ENCODE results near the gene ALG6.

The ALG6 gene

DNA sequence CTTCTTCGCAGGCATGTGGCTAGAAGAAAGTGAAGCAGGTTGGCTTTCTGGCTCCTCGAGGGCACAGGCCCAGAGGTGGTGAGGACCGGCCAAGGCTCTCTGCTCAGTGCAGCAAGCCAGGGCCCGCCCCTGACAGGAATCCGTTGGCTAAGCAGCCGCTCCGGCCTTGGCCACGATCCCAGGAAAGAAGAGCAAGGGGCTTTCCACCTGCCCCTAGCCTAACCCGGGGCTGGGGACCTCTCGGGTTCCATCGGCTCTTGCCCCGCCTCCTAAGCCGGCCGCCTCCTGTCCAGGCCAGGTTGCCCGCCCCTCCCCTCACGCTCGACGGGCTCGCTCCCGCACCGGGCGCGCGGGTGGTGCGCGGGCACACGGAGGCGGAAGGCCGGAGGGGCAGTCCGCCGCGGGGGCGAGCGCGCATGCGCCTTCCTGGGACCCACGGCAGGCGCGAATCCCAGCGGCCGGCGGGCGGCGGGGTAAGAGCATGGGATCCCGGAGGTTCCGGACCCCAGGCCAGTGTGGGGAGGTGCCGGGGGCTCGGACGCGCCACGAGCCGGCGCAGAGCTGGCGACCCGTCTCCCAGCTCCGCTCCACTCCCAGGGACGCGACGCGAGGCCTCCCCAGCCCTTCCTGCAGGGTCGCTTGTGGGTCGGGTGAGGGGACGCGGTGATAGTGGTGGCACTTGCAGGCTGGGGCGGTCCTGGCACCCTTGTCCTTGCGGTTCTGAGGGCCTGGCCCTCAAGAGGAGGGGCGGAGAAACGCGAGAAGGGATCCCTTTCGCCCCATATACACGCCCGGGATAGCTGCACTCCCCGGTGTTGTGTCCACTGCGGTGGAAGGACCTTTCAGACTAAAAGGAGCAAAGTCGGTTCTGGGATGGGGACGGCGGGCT lies at the start of gene ALG6:
Gene ALG6, plus strand, starts transcription at position 413 of the 889 bp plus-strand sequence. CDS start 3,351 bp downstream, outside the sequence.
- peak; percentile 97 for DNase-seq

DNA sequence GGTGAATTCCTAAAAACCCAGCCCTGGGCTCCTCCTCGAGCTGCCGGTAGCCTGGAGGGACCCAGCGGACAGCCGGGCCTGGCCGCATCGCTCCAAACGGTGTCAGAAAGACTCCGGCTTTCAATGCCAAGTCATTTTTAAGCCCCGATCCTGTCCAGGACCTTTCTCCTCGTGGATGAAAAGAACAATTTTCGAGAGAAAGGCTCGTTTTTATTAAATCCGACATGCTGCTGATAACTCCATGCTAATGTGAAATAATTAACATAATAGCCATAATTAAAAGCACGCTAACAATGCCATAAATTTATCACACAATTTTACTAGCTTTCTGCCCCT lies 49.6 kb upstream of the ALG6 start:
- DNase-seq = no peak

DNA sequence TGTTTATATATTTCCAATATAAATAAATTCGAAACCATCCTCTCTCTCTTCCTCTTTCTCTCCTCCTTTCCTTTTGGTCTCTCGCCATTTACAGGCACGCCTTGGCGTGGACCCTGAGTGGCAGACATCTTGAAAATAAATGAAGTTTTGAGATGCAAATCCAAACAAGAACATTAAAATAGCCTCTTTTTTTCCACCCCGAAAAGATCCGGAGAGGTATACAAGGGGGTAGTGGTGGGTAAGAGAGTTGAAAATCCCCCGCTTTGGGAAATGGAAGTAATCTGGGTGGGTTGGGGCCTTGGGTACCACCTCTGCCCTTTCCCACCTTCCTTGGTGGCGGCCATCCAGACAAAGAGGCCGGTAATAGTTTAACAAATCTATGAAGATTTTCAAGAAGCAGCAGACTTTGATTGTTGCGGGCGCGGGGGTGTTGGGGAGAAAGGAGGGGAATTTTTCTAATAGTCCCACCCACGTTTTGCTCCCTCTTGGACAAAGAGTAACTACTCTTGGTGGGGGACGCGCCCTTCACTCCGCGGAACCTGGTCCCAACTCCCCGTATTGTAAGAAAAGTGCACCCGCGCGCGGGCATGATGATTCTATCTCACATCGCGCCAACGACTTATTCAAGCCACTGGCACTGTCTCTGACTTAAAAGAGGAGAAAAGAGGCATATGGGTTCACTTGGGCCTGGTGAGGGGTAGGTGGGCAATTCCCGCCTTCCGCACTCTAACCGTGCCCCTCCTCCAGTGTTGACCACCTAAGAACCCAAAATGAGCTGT lies 49.0 kb upstream of the ALG6 start:
- no peak for DNase-seq

- no peak for DNase-seq
Measured at GRCh38 chr1:63319046-63320021, 48.1 kb upstream of the ALG6 start.

DNA sequence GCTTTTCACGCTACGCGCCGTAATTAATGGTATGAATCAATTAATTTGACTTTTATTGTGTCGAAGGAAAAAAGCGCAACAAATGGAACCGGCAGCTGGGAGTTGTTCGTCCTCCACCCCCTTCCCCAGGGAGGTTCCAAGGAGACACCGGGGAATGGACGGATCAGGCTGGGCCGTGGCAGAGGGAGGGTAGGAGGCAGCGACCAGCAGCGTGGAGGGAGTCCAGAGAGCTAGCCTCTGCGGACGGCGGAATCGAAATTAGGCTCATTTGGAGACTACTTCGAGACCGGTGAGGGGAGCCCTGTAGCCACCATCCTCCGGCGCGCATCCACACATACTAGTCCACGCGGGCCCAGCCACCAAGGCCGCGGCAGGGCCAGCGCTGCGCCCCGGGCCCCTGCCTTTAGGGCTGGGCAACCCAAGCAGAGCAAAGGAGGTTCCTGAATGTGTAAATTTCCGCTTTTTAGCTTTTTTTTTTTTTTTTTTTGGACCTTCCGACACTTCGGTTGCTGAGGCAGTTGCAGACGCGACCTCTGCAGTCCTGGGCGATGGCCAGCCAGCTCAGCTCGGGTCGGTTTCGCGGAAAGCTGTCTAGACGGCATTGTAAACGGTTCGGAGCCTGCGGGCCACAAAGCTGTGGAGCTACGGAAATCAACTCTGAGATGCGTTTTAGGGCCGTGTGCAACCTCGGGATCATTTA lies 47.3 kb upstream of the ALG6 start:
- no peak for DNase-seq

DNA sequence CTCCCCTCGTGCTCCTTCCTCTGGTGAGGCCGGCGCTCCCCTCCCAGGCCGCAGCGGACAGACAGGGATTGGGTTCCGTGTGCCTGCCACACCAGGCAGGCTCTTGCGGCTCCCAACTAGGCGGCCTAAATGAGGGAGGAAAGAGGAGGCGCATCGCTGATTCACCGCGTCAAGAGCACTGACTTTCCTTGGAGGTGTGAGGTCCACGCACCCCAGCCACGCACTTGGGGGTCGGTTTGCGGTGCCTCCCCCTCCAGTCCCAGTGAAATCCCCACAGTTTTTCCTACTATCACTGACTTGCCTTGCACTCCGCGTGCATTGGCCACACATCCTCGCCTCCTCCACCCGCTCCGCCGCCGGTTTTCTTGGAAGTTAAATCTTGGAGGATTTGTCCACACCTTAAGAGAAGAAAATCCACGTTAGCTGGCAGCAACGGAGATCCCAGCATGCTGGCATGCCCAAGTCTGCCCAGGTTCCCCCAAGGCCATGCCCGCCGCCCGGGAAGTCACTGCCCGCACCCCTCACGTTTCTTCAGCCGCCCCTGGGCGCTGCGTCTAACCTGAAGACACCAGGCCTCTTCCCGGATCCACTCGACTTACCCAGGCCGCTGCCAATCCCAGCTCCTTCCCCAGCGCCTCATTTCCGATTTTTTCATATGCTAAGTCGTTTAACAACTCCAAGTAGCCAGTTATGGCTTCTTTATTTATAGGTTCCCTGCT lies 46.2 kb upstream of the ALG6 start:
- DNase-seq = no peak

- no peak for DNase-seq
Measured at GRCh38 chr1:63321785-63322113, 45.7 kb upstream of the ALG6 start.

- DNase-seq = peak; percentile 74
Measured at GRCh38 chr1:63322114-63322943, 45.1 kb upstream of the ALG6 start, which contains the start of gene FOXD3. Gene FOXD3, plus strand, starts transcription at chr1:63322567. Its CDS starts 492 bp downstream, at chr1:63323059.

GRCh38 chr1:63322944-63323864 lies 44.2 kb upstream of the ALG6 start:
- DNase-seq = peak; percentile 76

DNA sequence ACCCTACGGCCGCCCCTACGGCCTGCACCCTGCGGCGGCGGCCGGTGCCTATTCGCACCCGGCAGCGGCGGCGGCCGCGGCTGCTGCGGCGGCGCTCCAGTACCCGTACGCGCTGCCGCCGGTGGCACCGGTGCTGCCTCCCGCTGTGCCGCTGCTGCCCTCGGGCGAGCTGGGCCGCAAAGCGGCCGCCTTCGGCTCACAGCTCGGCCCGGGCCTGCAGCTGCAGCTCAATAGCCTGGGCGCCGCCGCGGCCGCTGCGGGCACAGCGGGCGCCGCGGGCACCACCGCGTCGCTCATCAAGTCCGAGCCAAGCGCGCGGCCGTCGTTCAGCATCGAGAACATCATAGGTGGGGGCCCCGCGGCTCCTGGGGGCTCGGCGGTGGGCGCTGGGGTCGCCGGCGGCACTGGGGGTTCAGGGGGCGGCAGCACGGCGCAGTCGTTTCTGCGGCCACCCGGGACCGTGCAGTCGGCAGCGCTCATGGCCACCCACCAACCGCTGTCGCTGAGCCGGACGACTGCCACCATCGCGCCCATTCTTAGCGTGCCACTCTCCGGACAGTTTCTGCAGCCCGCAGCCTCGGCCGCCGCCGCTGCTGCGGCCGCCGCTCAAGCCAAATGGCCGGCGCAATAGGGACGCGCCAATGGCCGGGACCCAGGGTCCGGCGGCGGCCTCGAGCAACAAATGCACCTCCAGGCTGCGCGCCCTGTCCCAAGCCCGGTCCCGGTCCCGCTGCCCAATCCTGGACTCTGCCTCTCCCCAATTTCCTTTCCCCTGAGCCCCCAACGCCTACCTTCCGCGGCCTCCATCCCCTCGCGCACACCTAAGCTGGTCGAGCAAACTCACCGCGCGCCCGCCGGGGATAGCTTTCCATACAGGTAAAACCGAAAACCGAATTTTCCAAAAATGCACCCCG lies 43.3 kb upstream of the ALG6 start:
- DNase-seq = no peak

GRCh38 chr1:63324779-63325119 lies 42.7 kb upstream of the ALG6 start:
- DNase-seq = no peak

DNA sequence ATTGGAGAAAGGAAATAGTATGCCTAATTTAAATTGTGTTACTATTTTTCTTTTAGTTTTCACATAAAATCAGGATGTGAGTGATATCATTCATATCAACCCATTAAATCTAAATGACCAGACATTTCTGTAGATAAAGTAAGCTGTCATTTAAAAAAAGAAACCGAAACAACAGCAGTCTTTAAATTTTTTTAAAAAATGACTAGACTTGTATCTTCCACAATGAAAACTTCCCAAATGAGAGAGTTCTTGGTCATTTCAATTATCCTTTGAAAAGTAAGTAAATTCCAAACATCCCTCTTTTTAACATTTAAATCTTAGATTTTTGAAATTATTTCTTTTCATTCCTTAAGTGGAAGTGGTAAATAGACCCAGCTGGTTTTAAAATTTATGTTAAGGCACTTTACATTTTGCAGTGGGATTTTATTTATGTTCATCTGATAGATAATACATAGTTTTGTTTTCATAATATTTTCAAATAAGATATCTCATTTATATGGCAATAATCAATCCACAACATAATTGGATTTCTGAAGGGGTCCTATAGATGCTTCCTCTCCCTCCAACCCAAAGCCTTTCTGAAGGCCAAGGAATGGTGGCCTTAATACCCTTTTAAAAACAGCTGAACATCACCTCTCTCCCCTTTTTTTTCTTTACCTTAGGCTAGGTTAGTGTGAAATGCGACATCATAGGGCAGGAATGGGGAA lies 42.0 kb upstream of the ALG6 start:
- no peak for DNase-seq

GRCh38 chr1:63326106-63326472 lies 41.3 kb upstream of the ALG6 start:
- DNase-seq = no peak

DNA sequence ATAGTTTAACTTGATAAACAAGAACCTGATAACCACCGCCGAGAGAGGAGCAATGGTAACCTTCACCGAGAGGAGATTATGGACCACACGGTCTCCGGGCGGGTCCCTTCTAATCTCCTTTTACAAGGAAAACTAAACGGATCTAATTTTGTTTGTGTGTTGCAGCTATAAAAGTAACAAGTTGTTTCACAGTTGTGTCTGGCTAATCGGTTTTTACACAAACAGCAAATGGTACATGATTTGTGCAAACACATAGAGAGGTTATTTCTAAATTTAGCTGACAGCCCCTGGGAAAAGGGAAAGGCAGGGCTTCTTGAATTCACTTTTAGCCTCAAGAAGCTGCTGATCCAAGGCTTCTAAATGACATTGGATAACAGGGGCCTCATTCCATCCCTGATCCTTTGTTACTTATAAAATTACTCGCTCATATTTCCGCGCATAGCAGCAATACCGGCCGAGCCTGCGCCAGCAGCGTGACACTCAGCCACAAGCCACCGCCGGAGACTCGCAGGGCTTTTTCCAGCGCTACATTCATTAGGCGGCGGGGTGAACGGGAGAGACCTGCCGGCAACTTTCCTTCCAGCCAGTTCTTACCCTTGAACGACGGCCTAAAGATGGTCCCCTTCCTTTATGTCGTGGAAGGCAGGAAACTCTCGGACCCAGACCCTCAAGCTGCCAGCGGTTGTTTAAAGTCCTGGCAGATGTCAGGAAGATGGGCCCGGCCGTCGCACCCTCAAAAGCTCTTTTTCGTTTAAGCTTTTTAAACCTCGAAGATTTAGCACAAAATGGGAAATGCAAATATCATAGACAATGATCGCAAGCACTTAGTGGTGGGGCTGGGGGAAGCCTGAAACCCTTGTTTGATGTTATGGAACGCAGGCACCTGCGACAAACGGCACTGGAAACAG lies 40.7 kb upstream of the ALG6 start:
- no peak for DNase-seq

- peak; percentile 77 for DNase-seq
Measured at GRCh38 chr1:63327417-63328054, 39.9 kb upstream of the ALG6 start.

DNA sequence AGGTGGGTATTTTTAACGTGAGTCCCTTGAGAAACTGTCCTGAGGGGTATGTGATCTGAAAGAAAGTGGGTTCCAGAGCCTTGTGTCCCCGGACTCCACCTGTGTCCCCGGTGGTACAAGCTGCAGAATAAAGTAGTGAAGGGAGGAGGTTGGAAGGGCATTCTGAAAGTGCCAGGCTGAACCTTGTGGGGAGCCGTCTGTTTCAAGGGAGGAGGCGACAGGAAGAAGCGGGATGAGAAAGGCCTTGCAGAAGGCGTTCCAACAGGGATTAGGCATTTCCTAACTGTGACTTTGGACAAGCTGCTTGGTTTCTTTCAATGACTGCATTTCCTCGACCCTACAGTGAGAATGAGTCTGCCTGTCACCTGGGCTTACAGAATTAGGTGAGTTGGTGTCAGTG lies 39.3 kb upstream of the ALG6 start:
- no peak for DNase-seq
